Trophoblast cell (in vitro differentiated cells and primary cell): ENCODE data around the gene ADCYAP1R1.

Experiments used
- DNase-seq, 2 donors: peaks; one replicate each; pipeline ENCODE4 v3.0.0-alpha.2; 2016
- H2AFZ ChIP-seq: 2 replicates; pipeline ENCODE4 v1.6.1; 2013; ENCODE audit warnings: low read length, moderate library complexity, mild to moderate bottlenecking; ENCODE audit not compliant: insufficient read depth, poor library complexity
- H2AK5ac ChIP-seq: 2 replicates; pipeline ENCODE4 v1.6.1; 2013; ENCODE audit warnings: mild to moderate bottlenecking, low read length
- H2BK120ac ChIP-seq: 2 replicates; pipeline ENCODE4 v1.6.1; 2013; ENCODE audit warnings: low read length, mild to moderate bottlenecking, moderate library complexity; ENCODE audit not compliant: insufficient read depth, poor library complexity
- H2BK12ac ChIP-seq: 2 replicates; pipeline ENCODE4 v1.6.1; 2013; ENCODE audit warnings: mild to moderate bottlenecking, low read length, moderate library complexity
- H2BK5ac ChIP-seq: 2 replicates; pipeline ENCODE4 v1.6.1; 2013; ENCODE audit warnings: low read length, low read depth, moderate library complexity, mild to moderate bottlenecking; ENCODE audit not compliant: poor library complexity
- H3K14ac ChIP-seq: 2 replicates; pipeline ENCODE4 v1.6.1; 2013; ENCODE audit warnings: mild to moderate bottlenecking, low read length
- H3K18ac ChIP-seq: 2 replicates; pipeline ENCODE4 v1.6.1; 2013; ENCODE audit warnings: mild to moderate bottlenecking, low read length
- H3K23ac ChIP-seq: 2 replicates; pipeline ENCODE4 v1.6.1; 2013; ENCODE audit warnings: low read length
- H3K27ac ChIP-seq: 2 replicates; pipeline ENCODE4 v1.5.1; 2013; ENCODE audit warnings: low read depth, mild to moderate bottlenecking, inconsistent platforms, low read length, moderate library complexity
- H3K27me3 ChIP-seq: 2 replicates; pipeline ENCODE4 v1.6.1; 2013; ENCODE audit warnings: inconsistent platforms, mild to moderate bottlenecking, low read length, moderate library complexity; ENCODE audit not compliant: insufficient read depth
- H3K36me3 ChIP-seq, 2 experiments: 1 replicate in 1 of 2; 2 replicates in 1 of 2; pipeline ENCODE4 v1.6.1; 2013; ENCODE audit warnings: low read length in 2 of 2, mild to moderate bottlenecking in 2 of 2, moderate library complexity in 1 of 2; ENCODE audit not compliant: insufficient read depth in 2 of 2, control insufficient read depth in 1 of 2
- H3K4ac ChIP-seq: 2 replicates; pipeline ENCODE4 v1.6.1; 2013; ENCODE audit warnings: low read depth, mild to moderate bottlenecking, low read length, moderate library complexity
- H3K4me1 ChIP-seq, 2 experiments: 1 replicate in 1 of 2; 2 replicates in 1 of 2; pipeline ENCODE4 v1.6.1; 2013; ENCODE audit warnings: low read length in 2 of 2, mild to moderate bottlenecking in 2 of 2, moderate library complexity in 1 of 2; ENCODE audit not compliant: insufficient read depth in 2 of 2, control insufficient read depth in 1 of 2
- H3K4me2 ChIP-seq: 2 replicates; pipeline ENCODE4 v1.6.1; 2013; ENCODE audit warnings: inconsistent platforms, mild to moderate bottlenecking, low read length, moderate library complexity
- H3K4me3 ChIP-seq: 2 replicates; pipeline ENCODE4 v1.5.1; 2013; ENCODE audit warnings: mild to moderate bottlenecking, low read depth, low read length, inconsistent platforms
- H3K79me1 ChIP-seq: one replicate; pipeline ENCODE4 v1.6.1; 2013; ENCODE audit warnings: low read length
- H3K79me2 ChIP-seq: 2 replicates; pipeline ENCODE4 v1.6.1; 2013; ENCODE audit warnings: low read length, mild to moderate bottlenecking; ENCODE audit not compliant: control insufficient read depth, insufficient read depth, poor library complexity
- H3K9ac ChIP-seq: 2 replicates; pipeline ENCODE4 v1.6.1; 2013; ENCODE audit warnings: mild to moderate bottlenecking, low read length
- H3K9me3 ChIP-seq: 2 replicates; pipeline ENCODE4 v1.6.1; 2013; ENCODE audit warnings: low read depth, mild to moderate bottlenecking, control low read depth, inconsistent platforms, low read length; ENCODE audit not compliant: insufficient read depth
- H4K12ac ChIP-seq: 2 replicates; pipeline ENCODE4 v1.6.1; 2013; ENCODE audit warnings: low read depth, mild to moderate bottlenecking, low read length, moderate library complexity
- H4K8ac ChIP-seq: 2 replicates; pipeline ENCODE4 v1.6.1; 2013; ENCODE audit warnings: low read depth, mild to moderate bottlenecking, low read length, moderate library complexity
- H4K91ac ChIP-seq: one replicate; pipeline ENCODE4 v1.6.1; 2013; ENCODE audit warnings: low read depth, mild to moderate bottlenecking, low read length, moderate library complexity
- WGBS: extraction: QIAGEN DNeasy Blood & Tissue Kit; methylation state at CpG from one replicate; pipeline ENCODE4 v1.1.7; 2013; ENCODE audit warnings: missing lambda C conversion rate; ENCODE audit not compliant: insufficient read length, insufficient coverage; ENCODE audit errors: extremely low coverage; 5-methylcytosine and 5-hydroxymethylcytosine counted together

Gene ADCYAP1R1

GRCh38 chr7:31087351-31087750 is 35.2 kb downstream of the ADCYAP1R1 start:
- no peak overlapping the region for H3K4ac ChIP-seq
- H3K27me3 ChIP-seq: no peaks in the 10 kb centered on the region
- H3K79me2 ChIP-seq: no peaks in the 10 kb centered on the region

DNA sequence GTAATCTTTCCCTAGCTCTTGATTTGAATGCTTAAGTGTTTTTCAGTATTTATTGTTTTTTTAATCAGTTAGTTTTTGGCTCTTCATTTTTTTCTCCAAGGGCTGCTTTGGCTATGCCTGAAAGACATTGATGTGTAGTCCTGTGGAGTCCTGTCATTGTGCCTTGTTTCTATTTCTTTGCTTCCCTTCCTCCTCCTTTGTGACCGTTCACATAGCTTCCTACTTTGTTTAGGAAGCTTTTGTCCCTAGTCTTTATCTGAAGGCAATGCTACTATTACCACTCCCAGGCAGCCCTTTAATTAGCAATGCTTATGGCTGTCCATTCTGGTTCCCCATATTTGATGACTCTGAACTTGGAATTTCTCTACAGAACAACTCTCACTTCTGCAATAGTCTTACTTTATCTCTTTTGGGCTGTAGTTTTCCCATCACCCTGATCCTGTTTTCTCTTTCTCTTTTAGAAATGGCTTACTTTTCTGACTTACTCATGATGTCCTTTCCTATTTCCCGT is 39.9 kb downstream of the ADCYAP1R1 start:
- H2AK5ac ChIP-seq: no peak overlapping the region
- H3K14ac ChIP-seq: no peak overlapping the region
- H2BK5ac ChIP-seq: no peak overlapping the region
- no peak overlapping the region for H4K91ac ChIP-seq
- no peaks in the 10 kb centered on the region for H3K79me1 ChIP-seq
- no peaks in the 10 kb centered on the region for H3K27me3 ChIP-seq
- no peaks in the 10 kb centered on the region for H3K9me3 ChIP-seq
- no peak overlapping the region for H3K23ac ChIP-seq
- WGBS: no CpG with 5 or more reads among the region's 2 CpGs
- H3K4me3 ChIP-seq: no peak overlapping the region
- H4K8ac ChIP-seq: no peak overlapping the region
- DNase-seq: no peak
- no peak overlapping the region for H2BK12ac ChIP-seq
- H2BK120ac ChIP-seq: no peak overlapping the region
- H3K4me2 ChIP-seq: no peak overlapping the region
- no peak overlapping the region for H3K27ac ChIP-seq
- no peak overlapping the region for H4K12ac ChIP-seq
- no peaks in the 10 kb centered on the region for H3K4me1 ChIP-seq
- H3K4ac ChIP-seq: no peak overlapping the region
- H3K79me2 ChIP-seq: no peaks in the 10 kb centered on the region
- H3K18ac ChIP-seq: no peak overlapping the region
- H3K9ac ChIP-seq: no peak overlapping the region
- no peak overlapping the region for H2AFZ ChIP-seq
- H3K36me3 ChIP-seq: no peaks in the 10 kb centered on the region

More at GRCh38 chr7:31087351-31087750, 35.2 kb downstream of the ADCYAP1R1 start:
- DNase-seq: no peak
- no peak overlapping the region for H2AK5ac ChIP-seq
- H3K36me3 ChIP-seq: no peaks in the 10 kb centered on the region
- no peak overlapping the region for H3K4me3 ChIP-seq
- H4K8ac ChIP-seq: no peak overlapping the region
- no peak overlapping the region for H4K91ac ChIP-seq
- H3K9ac ChIP-seq: no peak overlapping the region
- no peak overlapping the region for H3K14ac ChIP-seq
- no peak overlapping the region for H3K4me2 ChIP-seq
- no peak overlapping the region for H4K12ac ChIP-seq
- no peak overlapping the region for H3K23ac ChIP-seq
- no peaks in the 10 kb centered on the region for H3K79me1 ChIP-seq
- no peak overlapping the region for H2BK120ac ChIP-seq
- H3K27ac ChIP-seq: no peak overlapping the region
- no peaks in the 10 kb centered on the region for H3K4me1 ChIP-seq
- no peak overlapping the region for H3K18ac ChIP-seq
- no peak overlapping the region for H2AFZ ChIP-seq
- no CpG with 5 or more reads among the region's 6 CpGs for WGBS
- no peaks in the 10 kb centered on the region for H3K9me3 ChIP-seq
- no peak overlapping the region for H2BK5ac ChIP-seq
- no peak overlapping the region for H2BK12ac ChIP-seq

DNA sequence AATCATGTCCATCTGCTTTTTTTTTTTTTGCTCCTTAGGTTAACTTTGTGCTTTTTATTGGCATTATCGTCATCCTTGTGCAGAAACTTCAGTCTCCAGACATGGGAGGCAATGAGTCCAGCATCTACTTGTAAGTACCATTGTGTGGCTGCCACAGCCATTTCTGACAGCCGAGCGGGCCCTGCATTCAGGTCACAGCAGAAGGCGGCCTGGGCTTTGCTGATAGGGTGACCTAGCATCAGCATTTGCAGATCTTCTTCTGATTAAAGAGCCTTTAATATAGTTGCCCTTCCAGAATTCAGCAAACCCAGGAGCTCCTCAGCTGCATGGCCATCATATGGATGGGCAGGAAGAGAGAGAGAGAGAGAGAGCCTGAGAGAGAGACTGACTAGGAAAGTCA is 40.5 kb downstream of the ADCYAP1R1 start:
- no peak overlapping the region for H2BK120ac ChIP-seq
- no peak overlapping the region for H3K23ac ChIP-seq
- no peak overlapping the region for H3K27ac ChIP-seq
- H3K9me3 ChIP-seq: no peaks in the 10 kb centered on the region
- H4K91ac ChIP-seq: no peak overlapping the region
- no peak overlapping the region for H3K18ac ChIP-seq
- no peaks in the 10 kb centered on the region for H3K4me1 ChIP-seq
- WGBS: no CpG with 5 or more reads among the region's 4 CpGs
- no peak overlapping the region for H2BK5ac ChIP-seq
- no peak overlapping the region for H3K14ac ChIP-seq
- no peak overlapping the region for H2AK5ac ChIP-seq
- no peak overlapping the region for H3K4ac ChIP-seq
- H3K36me3 ChIP-seq: no peaks in the 10 kb centered on the region
- no peak overlapping the region for H4K12ac ChIP-seq
- H4K8ac ChIP-seq: no peak overlapping the region
- DNase-seq: no peak
- H3K4me2 ChIP-seq: no peak overlapping the region
- H3K79me1 ChIP-seq: no peaks in the 10 kb centered on the region
- no peak overlapping the region for H3K4me3 ChIP-seq
- H2BK12ac ChIP-seq: no peak overlapping the region
- H3K27me3 ChIP-seq: no peaks in the 10 kb centered on the region
- no peak overlapping the region for H3K9ac ChIP-seq
- H3K79me2 ChIP-seq: no peaks in the 10 kb centered on the region
- H2AFZ ChIP-seq: no peak overlapping the region

GRCh38 chr7:31093282-31093681 is 41.2 kb downstream of the ADCYAP1R1 start:
- no peak overlapping the region for H4K12ac ChIP-seq
- no peak overlapping the region for H3K9ac ChIP-seq
- WGBS: no CpG with 5 or more reads among the region's 3 CpGs
- H2AFZ ChIP-seq: no peak overlapping the region
- no peak overlapping the region for H2BK120ac ChIP-seq
- H2AK5ac ChIP-seq: no peak overlapping the region
- H3K27me3 ChIP-seq: no peaks in the 10 kb centered on the region
- no peak overlapping the region for H3K23ac ChIP-seq
- H4K91ac ChIP-seq: no peak overlapping the region
- H3K79me2 ChIP-seq: no peaks in the 10 kb centered on the region
- no peak overlapping the region for H3K4me2 ChIP-seq
- no peaks in the 10 kb centered on the region for H3K4me1 ChIP-seq
- H2BK12ac ChIP-seq: no peak overlapping the region
- DNase-seq: no peak
- no peak overlapping the region for H3K18ac ChIP-seq
- H3K27ac ChIP-seq: no peak overlapping the region
- H3K14ac ChIP-seq: no peak overlapping the region
- H3K79me1 ChIP-seq: no peaks in the 10 kb centered on the region
- no peaks in the 10 kb centered on the region for H3K36me3 ChIP-seq
- no peaks in the 10 kb centered on the region for H3K9me3 ChIP-seq
- no peak overlapping the region for H3K4me3 ChIP-seq
- no peak overlapping the region for H4K8ac ChIP-seq
- H2BK5ac ChIP-seq: no peak overlapping the region
- no peak overlapping the region for H3K4ac ChIP-seq
